GM12801 (cell line): ENCODE data around the gene TXNDC12.

Source experiments
- TF ChIP-seq, protein P1 (sequence below): IDR thresholded peaks from one replicate; pipeline ENCODE4 v1.5.1; 2011; ENCODE audit warnings: control low read depth; ENCODE audit not compliant: insufficient read length; ENCODE audit errors: extremely low read depth

Gene TXNDC12

DNA sequence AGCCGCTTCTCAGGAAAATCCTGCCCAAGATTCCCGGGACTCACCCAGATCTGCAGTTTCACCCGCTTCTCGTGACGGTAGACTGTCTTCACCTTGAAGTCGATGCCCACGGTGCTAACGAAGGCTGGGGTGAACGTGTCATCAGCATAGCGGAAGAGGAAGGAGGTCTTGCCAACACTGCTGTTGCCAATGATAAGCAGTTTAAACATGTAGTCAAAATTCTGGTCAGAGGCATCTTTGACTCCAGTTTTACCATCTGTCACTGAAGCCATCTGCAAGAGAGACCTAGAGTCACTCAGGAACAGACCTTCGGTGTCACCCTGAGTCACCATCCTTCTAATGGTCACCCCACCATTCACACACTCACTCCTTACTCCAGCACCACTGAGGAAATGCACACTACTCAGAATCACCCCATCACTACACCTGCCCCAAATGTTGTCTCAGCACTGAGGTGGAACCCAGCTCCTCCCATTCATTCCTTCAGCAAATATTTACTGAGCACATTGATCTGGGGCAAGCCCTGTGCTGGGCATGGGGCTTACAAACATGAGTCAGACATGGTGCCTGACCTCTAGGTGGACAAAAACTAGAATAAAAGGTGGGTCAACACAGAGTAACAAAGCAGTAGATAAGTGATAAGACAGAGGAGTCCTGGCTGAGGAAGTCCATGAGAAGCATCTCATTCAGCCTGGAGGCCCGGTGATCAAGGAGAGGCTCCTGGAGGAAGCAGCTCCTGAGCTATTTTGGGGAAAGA, 78.0 kb downstream of the TXNDC12 start:
- TF ChIP-seq, protein P1, sequence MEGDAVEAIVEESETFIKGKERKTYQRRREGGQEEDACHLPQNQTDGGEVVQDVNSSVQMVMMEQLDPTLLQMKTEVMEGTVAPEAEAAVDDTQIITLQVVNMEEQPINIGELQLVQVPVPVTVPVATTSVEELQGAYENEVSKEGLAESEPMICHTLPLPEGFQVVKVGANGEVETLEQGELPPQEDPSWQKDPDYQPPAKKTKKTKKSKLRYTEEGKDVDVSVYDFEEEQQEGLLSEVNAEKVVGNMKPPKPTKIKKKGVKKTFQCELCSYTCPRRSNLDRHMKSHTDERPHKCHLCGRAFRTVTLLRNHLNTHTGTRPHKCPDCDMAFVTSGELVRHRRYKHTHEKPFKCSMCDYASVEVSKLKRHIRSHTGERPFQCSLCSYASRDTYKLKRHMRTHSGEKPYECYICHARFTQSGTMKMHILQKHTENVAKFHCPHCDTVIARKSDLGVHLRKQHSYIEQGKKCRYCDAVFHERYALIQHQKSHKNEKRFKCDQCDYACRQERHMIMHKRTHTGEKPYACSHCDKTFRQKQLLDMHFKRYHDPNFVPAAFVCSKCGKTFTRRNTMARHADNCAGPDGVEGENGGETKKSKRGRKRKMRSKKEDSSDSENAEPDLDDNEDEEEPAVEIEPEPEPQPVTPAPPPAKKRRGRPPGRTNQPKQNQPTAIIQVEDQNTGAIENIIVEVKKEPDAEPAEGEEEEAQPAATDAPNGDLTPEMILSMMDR: no peak

DNA sequence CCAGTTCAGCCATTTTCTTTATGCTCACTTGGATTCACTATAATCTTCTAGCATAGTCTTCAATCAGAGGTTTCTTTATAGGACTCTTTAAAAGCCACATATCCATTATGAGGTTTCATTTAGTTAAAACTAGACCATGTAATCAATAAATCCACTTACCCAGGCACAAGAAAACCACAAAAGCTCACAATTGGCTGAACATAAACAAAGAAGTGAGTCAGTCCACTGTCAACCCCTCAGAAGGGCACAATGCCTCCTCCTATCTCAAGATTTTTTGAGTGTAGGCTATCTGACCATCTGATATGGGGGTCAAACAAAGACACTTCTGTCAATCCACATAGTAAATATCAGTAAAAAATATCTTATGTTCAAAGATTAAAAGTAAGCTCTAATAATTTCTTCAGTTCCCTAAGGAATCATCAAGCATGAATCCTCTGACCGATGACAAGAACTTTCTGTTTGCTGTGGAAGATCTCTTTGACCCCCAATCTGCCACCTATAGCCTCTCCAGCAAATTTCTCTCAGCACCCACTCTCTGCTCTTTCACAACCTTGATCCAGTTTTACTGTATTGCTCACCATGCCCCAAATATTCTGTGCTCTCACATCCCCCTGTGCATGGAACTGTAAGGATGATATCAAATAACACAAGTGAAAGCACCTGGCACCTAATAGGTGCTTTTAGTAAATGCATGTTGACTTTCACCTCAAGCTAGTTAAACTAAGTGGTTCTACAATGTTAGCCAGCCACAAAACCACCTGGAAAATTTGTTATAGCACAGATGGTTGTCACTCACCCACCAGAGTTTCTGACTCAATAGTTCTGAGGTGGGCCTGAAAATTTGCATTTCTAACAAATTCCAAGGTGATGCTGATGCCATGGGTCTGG, 81.2 kb downstream of the TXNDC12 start:
- TF ChIP-seq, protein P1: no peak
